GM12878 (cell line): ENCODE data around the gene MIA3. TPM values are rescaled to one million over a fixed set of nuclear protein-coding genes. Genes with fewer than 3 reads are reported as not detected.

Experiments used
- IKZF2 ChIP-seq, 2 experiments: fragments of 450-650 bp; IDR thresholded peaks; 2 replicates each; pipeline ENCODE4 v1.6.1; 2017; ENCODE audit warnings: mild to moderate bottlenecking in 2 of 2, moderate library complexity in 2 of 2
- NFIC ChIP-seq: IDR thresholded peaks from 2 replicates; pipeline ENCODE4 v1.6.1; 2012; ENCODE audit warnings: low read depth, mild to moderate bottlenecking, inconsistent platforms, low read length, moderate library complexity
- NFXL1 ChIP-seq: fragments of 450-650 bp; IDR thresholded peaks from 2 replicates; pipeline ENCODE4 v1.6.1; 2017; ENCODE audit warnings: antibody characterized with exemption, mild to moderate bottlenecking, borderline replicate concordance
- NR2C2 ChIP-seq: IDR thresholded peaks from 2 replicates; pipeline ENCODE4 v1.6.1; 2011; ENCODE audit warnings: borderline replicate concordance, low read depth; ENCODE audit not compliant: control insufficient read depth, insufficient read length
- TCF12 ChIP-seq: IDR thresholded peaks from 2 replicates; pipeline ENCODE4 v1.6.1; 2011; ENCODE audit warnings: low read depth, mild to moderate bottlenecking, low read length
- ZNF384 ChIP-seq: IDR thresholded peaks from 2 replicates; pipeline ENCODE4 v1.6.1; 2012; ENCODE audit warnings: low read depth, mild to moderate bottlenecking, low read length, improper control_type of control experiment, borderline replicate concordance
- polyA plus RNA-seq, 11 experiments: library from polyadenylated mRNA; depleted of rRNA in 4 of 11; unstranded in 6 of 11; stranded (reverse) in 5 of 11; fragments of >200 nt; fragmentation: Nextera tagmentation in 4 of 11; fragmentation: Illumina TruSeq in 1 of 11; extraction: Ambion mirVana in 4 of 11; extraction: Trizol in 1 of 11; gene quantifications; 1 replicate in 1 of 11; 2 replicates in 10 of 11; pipeline versions ENCODE4 v1.2.1 to v1.2.3, GENCODE V29; 2011 to 2016; ENCODE audit warnings: inconsistent platforms in 2 of 11, missing spikeins in 2 of 11, low read depth in 1 of 11
- total RNA-seq, 4 experiments: library from RNA; depleted of rRNA in 3 of 4; stranded (reverse); fragments of >200 nt in 3 of 4; fragmentation: Illumina TruSeq in 1 of 4; extraction: Trizol in 1 of 4; gene quantifications; 2 replicates each; pipeline versions ENCODE4 v1.2.1 to v1.2.3, GENCODE V29; 2013 to 2021
- TF ChIP-seq, protein P1 (sequence below): fragments of 450-650 bp; IDR thresholded peaks from 2 replicates; pipeline ENCODE4 v1.6.1; 2016; ENCODE audit warnings: mild to moderate bottlenecking, moderate library complexity, borderline replicate concordance
- TF ChIP-seq, protein P2 (sequence below): fragments of 450-650 bp; IDR thresholded peaks from 2 replicates; pipeline ENCODE4 v1.6.1; 2017; ENCODE audit warnings: low read depth, mild to moderate bottlenecking, moderate library complexity

Gene MIA3
- total and polyA plus RNA-seq, 10 of the 15 experiments (the other 5 are each of a cell fraction or from before 2014, with no cell fraction given): 12.9 to 50.8 (median 30.3) TPM

DNA sequence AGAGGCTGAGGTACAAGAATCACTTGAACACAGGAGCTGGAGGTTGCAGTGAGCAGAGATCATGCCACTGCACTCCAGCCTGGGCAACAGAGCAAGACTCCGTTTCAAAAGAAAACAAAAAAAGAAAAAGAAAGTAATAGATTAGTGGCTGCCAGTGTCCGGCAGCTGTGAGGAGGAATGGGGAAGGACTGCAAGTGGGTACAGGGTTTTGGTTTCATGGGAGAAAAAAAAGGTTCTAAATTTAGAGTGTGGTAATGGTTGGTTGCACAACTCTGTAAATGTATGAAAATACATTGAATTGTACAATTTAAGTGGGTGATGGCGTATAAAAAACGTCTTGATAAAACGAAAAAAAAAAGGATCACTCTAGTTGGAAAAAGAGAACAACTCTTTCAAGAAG, 34.8 kb upstream of the MIA3 start (continued):
- TF ChIP-seq NR2C2 (no peak), NFIC (peak; percentile 47; the same call in 1 of the 2 replicates), TCF12 (peak; percentile 78; the same call in 1 of the 2 replicates), NFXL1 (no peak), ZNF384 (peak; percentile 43; the same call in 1 of the 2 replicates), IKZF2 (IDR thresholded peaks at IDR 0.05) (peak; percentile 30 to 36; a peak in 2 of 4 replicates)
- TF ChIP-seq, protein P1, sequence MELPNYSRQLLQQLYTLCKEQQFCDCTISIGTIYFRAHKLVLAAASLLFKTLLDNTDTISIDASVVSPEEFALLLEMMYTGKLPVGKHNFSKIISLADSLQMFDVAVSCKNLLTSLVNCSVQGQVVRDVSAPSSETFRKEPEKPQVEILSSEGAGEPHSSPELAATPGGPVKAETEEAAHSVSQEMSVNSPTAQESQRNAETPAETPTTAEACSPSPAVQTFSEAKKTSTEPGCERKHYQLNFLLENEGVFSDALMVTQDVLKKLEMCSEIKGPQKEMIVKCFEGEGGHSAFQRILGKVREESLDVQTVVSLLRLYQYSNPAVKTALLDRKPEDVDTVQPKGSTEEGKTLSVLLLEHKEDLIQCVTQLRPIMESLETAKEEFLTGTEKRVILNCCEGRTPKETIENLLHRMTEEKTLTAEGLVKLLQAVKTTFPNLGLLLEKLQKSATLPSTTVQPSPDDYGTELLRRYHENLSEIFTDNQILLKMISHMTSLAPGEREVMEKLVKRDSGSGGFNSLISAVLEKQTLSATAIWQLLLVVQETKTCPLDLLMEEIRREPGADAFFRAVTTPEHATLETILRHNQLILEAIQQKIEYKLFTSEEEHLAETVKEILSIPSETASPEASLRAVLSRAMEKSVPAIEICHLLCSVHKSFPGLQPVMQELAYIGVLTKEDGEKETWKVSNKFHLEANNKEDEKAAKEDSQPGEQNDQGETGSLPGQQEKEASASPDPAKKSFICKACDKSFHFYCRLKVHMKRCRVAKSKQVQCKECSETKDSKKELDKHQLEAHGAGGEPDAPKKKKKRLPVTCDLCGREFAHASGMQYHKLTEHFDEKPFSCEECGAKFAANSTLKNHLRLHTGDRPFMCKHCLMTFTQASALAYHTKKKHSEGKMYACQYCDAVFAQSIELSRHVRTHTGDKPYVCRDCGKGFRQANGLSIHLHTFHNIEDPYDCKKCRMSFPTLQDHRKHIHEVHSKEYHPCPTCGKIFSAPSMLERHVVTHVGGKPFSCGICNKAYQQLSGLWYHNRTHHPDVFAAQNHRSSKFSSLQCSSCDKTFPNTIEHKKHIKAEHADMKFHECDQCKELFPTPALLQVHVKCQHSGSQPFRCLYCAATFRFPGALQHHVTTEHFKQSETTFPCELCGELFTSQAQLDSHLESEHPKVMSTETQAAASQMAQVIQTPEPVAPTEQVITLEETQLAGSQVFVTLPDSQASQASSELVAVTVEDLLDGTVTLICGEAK: no peak
- TF ChIP-seq, protein P2, sequence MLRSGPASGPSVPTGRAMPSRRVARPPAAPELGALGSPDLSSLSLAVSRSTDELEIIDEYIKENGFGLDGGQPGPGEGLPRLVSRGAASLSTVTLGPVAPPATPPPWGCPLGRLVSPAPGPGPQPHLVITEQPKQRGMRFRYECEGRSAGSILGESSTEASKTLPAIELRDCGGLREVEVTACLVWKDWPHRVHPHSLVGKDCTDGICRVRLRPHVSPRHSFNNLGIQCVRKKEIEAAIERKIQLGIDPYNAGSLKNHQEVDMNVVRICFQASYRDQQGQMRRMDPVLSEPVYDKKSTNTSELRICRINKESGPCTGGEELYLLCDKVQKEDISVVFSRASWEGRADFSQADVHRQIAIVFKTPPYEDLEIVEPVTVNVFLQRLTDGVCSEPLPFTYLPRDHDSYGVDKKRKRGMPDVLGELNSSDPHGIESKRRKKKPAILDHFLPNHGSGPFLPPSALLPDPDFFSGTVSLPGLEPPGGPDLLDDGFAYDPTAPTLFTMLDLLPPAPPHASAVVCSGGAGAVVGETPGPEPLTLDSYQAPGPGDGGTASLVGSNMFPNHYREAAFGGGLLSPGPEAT: 0 out of 2 replicates have a peak, but pooled peaks have one; percentile 15
